Left kidney (tissue), 2 donors: ENCODE data around the gene CLCN6. TPM values are rescaled to one million over a fixed set of nuclear protein-coding genes. Genes with fewer than 3 reads are reported as not detected.

Source experiments
- DNase-seq: peaks from one replicate; pipeline ENCODE4 v3.0.0-alpha.2; 2013
- polyA plus RNA-seq: library from polyadenylated mRNA; unstranded; fragments of 120-200 nt; gene quantifications from one replicate; pipeline ENCODE4 v1.2.1, GENCODE V29; 2013; ENCODE audit not compliant: insufficient read length

CLCN6 gene
- polyA plus RNA-seq, 1 donor, result 26.6 TPM

DNA sequence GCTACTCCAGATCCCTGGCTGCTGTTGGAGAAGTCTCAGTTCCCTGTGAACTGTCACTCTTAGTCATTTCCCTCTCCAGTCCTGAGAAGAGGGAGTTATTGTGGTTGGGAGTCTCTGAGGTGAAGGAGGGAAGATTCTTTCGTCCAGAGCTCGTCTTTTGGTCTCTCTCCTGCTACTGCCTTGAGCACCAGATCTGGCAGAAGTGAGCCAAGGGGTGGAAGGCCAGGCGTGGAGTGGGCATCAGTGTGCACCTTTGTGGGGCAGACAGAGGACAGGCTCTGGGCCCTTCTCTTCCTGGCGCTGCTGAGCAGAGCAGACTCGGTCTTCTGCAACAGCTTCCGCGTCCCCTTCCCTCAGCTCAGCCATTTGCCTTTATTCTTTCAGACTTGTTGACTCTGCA, 19.1 kb downstream of the CLCN6 start:
- no peak for DNase-seq

DNA sequence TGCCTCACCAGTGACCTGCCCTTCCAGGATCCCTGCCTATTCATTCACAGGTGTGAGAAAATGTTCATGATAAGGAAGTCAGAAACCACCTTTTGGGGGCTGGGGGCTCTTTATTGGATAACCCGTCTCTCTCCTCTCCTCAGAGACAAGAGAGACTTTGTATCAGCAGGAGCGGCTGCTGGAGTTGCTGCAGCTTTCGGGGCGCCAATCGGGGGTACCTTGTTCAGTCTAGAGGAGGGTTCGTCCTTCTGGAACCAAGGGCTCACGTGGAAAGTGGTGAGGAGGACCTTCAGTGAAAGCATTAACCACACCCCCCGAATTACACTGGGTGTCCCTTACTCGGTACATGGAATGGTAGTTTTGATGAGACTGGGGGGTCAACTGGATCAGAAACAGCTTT, 21.0 kb downstream of the CLCN6 start:
- no peak for DNase-seq

DNA sequence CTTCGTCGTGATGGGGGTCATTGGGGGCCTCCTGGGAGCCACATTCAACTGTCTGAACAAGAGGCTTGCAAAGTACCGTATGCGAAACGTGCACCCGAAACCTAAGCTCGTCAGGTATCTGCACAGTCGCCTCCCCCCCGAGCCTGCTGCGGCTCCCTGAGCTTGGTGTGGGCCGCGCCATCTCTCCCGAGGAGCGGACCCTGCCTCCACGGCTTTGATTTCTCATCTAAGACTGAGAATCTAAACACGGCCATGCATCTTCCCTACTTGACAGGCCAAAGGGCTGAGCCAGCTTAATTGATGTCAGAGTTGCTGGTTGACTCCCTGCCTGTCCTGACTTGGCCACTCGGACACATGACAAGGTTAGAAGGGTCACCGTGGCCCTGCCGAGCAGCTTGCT, 22.5 kb downstream of the CLCN6 start:
- peak; percentile 4 for DNase-seq

DNA sequence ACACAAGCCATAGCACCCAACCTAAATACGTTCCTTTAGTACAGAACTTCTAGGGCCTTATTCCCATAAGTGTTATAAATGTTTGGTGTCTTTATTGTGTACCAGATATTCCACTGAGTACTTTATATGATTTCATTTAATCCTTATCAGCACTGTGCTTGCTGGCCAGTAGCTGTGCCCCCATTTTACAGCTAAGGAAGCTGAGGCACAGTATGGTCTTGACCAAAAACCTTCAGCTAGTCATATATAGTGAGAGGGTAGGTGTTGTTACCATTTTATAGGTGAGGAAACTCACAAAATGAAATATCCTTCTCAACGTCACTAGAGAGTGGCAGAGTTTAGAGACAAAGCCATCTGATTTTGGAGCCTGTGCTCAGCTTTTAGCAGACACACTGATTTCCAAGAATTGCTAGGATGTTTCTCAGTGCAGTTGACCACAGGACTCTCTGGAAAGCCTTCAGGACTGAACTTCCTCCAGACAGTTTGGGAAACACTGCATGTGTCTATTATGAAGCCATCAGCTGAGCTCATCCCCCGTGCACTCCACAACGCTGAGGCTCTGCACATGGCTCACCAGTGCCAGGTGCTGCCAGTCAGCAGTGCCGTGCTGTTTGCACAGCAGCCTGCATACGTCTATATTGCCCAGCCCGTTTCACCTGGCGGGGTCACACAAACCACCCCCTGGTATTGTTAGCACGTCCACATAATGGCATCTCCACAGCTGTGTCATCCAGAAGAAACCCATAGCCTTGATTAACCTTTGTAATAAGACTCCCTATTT, 26.1 kb downstream of the CLCN6 start:
- DNase-seq, result no peak

DNA sequence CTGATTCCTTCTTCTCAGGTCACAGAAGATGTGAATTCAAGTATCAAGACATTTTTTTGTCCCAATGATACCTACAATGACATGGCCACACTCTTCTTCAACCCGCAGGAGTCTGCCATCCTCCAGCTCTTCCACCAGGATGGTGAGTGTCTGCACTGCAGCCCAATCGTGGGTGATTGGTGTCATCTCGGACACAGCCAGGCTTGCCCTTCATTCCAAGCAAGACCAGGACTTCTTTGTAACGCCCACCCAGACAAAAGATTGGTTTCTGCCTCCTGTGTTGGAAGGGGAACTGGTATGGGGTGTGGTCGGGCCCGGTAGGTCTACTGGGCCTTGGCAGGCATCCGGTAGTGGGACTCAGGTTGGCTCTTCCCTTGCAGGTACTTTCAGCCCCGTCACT, 27.5 kb downstream of the CLCN6 start:
- no peak for DNase-seq

DNA sequence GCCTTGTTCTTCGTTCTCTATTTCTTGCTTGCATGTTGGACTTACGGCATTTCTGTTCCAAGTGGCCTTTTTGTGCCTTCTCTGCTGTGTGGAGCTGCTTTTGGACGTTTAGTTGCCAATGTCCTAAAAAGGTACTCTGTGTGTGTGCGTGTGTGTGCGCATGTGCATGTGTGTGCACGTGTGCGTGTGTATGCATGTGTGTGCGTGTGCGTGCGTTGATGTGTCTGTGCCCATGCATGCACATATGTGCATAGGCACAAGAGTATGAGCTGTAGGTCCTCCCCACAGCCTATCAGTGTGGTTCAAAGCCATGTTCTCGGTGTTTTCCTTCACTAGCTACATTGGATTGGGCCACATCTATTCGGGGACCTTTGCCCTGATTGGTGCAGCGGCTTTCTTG, 27.9 kb downstream of the CLCN6 start:
- DNase-seq, result no peak

DNA sequence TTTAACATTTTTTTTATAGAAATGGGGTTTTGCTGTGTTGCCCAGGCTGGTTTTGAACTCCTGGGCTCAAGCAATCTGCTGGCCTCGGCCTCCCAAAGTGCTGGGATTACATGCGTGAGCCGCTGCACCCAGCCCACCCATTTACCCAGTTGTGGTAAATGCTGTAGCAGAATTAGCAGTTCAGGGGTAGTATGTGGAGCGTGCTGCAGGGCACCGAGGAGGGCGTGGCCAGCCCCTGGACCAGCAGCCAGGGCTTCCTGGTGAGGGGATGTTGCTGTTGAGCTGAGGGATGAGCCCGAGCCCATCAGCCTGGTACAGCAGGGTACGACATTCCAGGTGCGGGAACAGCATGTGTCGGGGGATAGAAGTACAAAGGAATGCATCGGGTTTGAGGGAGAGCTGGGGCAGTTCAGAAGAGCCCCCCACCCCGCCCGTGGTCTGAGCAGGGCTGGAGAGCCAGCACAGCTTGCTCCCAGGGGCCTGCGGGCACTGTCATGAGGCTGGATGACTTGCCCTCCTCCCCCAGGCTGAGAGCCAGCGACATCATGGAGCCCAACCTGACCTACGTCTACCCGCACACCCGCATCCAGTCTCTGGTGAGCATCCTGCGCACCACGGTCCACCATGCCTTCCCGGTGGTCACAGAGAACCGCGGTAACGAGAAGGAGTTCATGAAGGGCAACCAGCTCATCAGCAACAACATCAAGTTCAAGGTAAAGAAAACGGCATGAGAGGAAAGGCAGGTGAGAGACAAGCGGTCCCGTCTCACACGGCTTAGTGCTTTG, 29.6 kb downstream of the CLCN6 start:
- DNase-seq, result no peak

DNA sequence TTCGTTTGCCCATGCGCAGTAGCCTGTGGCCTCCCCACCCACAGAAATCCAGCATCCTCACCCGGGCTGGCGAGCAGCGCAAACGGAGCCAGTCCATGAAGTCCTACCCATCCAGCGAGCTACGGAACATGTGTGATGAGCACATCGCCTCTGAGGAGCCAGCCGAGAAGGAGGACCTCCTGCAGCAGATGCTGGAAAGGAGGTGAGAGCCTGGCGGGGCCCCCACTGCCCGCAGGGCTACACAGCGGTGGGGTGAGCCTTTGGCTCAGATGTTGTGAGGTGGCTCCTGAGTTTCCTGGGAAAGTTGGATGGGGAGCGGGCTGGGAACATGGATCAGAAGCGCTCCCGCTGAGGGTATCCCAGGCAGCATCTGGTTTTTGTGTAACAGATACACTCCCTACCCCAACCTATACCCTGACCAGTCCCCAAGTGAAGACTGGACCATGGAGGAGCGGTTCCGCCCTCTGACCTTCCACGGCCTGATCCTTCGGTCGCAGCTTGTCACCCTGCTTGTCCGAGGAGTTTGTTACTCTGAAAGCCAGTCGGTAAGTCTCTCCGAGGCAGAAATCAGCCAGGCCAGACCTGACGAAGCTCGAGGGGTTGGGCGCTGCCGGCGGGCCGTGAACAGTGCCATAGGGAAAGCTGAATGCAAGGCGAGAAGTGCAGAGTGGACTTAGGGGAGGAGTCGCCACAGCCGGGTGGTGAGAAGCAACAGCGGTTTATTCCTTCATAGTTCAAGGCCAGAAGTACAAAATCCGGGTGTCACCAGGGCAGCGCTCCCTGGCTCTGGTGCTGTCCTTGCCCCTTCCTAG, 31.2 kb downstream of the CLCN6 start:
- no peak for DNase-seq

DNA sequence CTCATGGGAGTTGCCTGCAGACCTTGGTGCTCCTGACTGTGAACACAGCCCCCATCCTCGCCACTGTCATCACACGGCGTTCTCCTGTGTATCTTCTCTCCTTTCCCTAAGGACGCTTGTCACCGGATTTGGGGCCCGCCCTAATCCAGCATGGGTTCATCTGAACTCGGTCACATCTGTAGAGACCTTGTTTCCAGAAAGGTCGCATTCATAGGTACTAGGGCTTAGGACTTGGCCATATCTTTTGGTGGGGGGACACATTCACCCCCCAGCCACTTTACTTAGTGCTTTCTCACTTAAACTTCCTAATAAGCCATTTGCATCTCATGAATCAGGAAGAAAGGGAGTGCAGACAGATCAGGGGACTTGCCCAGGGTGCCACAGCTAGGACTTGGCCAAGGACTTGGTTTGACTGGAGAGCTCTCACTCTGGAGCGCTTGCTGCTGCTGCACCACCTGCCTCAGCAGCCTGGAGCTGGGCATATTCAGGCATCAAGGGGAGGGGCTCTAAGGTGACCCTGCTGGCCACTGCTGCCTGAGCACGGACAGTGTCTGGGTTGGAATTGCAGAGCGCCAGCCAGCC, 31.9 kb downstream of the CLCN6 start:
- DNase-seq, result no peak

DNA sequence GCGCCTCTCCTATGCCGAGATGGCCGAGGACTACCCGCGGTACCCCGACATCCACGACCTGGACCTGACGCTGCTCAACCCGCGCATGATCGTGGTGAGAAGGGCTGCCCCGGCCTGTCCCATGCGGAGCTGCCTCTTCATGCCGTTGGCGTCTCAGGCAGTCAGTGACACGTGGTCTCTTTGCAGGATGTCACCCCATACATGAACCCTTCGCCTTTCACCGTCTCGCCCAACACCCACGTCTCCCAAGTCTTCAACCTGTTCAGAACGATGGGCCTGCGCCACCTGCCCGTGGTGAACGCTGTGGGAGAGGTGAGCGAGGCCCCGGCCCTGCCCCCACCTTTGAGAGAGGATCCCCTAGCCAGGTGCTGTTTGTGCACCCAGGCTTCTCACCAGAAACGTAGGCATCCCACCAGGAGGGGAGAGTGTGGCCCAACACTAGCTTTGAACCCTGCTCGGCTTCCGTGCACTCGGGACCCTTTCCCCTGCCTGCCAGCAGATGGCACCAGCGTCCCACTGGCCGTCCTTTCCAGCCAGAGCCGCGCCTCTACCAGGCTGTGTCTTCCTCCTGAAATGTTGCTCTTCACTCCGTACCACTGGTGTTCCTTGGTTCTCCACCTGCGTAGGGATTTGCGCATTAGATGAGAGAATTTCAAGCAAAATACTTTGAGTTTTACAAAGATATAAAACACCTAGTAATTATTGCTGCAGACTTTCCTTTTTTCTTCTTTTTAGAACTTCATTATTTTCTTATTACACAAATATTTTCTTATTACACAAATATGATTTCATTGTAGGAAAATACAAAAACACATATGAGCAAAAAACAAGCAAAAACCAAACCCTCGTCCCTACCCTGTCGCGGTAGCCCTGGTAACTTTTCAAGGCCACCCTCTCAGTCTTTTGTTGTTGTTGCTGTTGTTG, 32.6 kb downstream of the CLCN6 start:
- DNase-seq, result peak; percentile 38

DNA sequence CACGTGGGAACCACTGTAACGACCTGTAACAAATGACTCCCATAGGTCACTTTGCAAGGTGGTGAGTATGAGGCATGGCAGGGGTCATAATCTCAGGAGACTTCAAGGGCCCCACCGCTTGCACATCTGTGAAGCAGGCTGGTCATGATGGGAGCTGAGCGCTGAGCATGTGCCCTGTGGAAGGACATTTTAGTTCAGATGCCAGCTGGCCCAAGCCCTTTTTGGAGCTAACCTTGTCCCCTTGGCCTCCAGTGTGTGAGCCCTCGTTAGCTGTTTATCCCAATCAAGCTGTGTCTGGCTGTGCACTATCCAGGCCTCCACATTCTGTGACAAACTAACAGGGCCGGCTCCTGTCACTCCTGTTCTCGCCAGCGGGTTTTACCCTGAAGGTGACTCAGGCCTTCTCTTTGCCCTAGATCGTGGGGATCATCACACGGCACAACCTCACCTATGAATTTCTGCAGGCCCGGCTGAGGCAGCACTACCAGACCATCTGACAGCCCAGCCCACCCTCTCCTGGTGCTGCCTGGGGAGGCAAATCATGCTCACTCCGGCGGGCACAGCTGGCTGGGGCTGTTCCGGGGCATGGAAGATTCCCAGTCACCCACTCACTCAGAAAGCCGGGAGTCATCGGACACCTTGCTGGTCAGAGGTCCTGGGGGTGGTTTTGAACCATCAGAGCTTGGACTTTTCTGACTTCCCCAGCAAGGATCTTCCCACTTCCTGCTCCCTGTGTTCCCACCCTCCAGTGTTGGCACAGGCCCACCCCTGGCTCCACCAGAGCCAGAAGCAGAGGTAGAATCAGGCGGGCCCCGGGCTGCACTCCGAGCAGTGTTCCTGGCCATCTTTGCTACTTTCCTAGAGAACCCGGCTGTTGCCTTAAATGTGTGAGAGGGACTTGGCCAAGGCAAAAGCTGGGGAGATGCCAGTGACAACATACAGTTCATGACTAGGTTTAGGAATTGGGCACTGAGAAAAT, 34.0 kb downstream of the CLCN6 start:
- no peak for DNase-seq

DNA sequence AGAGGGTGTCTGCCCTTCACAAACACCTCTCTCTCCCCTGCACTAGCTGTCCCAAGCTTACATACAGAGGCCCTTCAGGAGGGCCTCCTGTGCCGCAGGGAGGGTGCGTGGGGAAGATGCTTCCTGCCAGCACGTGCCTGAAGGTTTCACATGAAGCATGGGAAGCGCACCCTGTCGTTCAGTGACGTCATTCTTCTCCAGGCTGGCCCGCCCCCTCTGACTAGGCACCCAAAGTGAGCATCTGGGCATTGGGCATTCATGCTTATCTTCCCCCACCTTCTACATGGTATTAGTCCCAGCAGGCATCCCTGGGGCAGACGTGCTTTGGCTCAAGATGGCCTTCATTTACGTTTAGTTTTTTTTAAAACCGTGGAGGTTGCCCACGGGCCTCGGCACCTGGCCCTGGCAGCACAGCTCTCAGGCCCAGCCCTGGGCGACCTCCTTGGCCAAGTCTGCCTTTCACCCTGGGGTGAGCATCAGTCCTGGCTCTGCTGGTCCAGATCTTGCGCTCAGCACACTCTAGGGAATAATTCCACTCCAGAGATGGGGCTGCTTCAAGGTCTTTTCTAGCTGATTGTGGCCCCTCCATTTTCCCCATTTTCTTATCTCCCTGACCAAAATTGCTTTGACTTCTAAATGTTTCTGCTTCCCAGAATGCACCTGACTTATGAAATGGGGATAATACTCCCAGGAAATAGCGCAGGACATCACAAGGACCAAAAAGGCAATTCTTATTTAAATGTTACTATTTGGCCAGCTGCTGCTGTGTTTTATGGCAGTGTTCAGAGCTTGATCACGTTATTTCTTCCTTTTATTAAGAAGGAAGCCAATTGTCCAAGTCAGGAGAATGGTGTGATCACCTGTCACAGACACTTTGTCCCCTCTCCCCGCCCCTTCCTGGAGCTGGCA, 35.5 kb downstream of the CLCN6 start:
- no peak for DNase-seq

DNA sequence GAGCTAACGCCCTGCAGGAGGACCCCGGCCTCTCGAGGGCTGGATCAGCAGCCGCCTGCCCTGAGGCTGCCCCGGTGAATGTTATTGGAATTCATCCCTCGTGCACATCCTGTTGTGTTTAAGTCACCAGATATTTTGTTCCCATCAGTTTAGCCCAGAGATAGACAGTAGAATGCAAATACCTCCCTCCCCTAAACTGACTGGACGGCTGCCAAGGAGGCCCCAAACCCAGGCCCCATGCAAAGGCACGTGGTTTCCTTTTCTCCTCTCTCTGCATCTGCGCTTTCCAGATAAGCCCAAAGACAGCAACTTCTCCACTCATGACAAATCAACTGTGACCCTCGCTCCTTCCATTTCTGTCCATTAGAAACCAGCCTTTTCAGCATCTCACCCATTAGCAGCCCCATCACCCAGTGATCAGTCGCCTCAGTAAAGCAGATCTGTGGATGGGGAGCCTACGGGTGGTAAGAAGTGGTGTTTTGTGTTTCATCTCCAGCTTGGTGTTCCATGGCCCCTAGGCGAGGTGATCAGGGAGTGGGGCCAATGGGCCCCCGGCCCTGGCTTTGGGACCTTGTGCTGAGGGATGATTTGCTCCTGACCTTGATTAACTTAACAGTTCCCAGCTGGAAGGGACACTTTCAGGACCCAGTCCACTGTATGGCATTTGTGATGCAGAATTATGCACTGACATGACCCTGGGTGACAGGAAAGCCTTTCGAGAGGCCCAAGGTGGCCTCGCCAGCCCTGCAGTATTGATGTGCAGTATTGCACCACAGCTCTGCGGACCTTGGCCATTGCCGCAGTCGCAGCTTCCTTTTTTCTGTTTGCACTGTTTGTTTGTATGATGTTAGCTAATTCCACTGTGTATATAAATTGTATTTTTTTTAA, 36.4 kb downstream of the CLCN6 start:
- DNase-seq, result no peak

DNA sequence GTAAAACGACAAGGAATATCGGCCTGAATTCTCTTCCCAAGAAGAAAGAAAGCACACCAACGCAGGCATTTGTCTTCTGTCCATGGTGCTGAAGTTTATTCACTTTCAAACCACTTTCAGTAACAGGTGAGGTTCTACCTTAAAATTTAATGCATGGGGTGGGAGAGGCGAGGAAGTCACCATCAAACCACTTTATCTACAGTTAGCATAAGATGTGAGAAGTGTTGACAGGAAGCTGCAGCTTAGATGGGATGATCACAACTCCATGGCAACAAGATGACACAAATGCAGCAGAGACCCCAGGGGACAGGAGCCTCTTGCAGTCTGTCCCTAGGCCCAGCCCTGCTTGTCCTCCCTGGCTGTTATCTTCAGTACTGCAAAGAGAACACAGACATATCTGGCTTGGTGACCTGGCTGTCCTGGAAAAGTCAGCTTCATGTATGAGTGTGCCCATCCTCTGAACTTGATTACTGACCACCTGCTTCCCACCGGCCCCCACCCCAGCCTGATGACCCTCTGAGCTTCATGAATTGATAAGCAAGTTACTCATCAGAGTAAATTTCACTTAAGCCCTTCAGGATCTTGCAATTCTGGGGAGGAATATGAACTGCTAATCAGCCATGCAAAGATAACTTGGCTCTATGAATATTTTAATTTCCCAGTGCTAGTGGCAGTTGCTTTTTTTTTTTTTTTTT, 39.8 kb downstream of the CLCN6 start:
- DNase-seq, result peak; percentile 60

DNA sequence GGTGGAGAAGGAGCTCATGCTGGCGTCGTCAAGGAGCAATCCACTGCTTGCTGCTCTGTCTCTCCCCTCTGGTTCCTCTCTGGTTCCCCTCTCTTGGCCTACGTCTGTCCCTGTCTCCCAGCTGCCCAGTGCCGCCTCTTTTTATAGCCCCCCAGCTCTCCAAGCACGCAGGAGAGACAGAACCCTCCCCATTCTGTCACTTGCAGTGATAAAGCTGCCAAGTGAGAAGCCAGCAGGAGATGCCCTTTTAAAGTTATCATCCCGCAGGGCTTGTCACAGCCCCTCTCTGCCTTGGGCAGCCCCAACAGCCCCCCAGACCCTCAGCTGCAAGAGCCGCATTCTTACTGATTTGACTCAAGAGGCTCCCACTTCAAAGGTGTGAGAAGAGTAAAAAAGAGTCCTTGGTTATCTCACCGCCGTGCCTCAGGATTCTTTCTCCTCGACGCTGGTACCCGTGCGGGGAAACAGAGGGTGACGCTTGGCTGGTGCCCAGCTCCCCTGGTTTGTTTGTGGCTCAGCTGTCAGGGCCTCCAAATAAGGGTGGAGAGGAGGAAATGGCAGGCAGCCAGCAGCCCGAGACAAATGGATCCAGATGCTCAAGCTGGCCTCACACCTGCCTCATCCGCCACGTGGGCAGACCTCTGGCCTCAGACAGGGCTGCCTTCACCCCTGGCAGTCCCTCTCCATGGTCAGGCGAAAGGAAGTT, 41.8 kb downstream of the CLCN6 start, which contains the start of gene NPPA:
Gene NPPA, minus strand, starts transcription at position 117 of the 706 bp plus-strand sequence. Its CDS starts 99 bp downstream, at position 18.
- DNase-seq, result no peak

DNA sequence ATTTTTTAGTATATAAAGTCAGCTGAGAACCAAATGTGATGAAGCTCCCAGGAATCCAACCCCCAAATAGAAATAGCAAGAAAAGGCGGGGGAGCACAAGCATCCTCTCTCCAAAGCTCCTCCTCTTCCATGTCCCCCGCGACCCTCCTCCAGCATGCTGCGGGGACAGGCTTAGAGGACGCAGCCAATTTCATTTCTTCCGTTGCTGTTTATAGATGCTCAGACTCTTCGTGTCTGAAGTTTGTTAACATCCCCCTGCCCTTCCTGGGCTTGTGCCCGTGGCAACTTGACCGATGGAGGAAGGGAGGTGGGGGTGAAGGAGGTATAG, 42.3 kb downstream of the CLCN6 start:
- DNase-seq, result no peak

DNA sequence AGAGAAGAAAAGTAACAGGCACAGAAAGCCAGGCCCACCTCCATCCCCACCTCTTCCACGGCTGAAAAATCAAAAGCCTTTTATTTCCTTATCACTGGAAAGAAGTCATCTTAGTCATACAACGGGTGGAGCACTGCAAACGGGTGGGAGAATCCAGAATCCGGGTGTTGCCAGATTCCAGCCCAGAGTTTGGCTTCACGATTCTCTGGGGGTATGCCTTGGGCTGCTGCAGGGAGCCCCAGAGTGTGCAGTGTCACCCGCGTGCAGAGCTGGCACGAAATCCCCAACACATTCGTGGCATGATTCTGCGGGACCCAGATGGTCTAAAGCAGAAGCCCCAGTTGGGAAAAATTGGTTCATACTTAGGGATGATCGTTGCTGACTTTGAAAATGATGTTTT, 44.2 kb downstream of the CLCN6 start:
- DNase-seq, result no peak
